ENCODE data around the gene MAGEB6.
"Not testable (repeated sequence)": the region's sequence is repeated elsewhere in the genome, so short reads cannot be mapped to it uniquely, and the experiment has no call there.

The MAGEB6 gene, protein sequence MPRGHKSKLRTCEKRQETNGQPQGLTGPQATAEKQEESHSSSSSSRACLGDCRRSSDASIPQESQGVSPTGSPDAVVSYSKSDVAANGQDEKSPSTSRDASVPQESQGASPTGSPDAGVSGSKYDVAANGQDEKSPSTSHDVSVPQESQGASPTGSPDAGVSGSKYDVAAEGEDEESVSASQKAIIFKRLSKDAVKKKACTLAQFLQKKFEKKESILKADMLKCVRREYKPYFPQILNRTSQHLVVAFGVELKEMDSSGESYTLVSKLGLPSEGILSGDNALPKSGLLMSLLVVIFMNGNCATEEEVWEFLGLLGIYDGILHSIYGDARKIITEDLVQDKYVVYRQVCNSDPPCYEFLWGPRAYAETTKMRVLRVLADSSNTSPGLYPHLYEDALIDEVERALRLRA

DNA sequence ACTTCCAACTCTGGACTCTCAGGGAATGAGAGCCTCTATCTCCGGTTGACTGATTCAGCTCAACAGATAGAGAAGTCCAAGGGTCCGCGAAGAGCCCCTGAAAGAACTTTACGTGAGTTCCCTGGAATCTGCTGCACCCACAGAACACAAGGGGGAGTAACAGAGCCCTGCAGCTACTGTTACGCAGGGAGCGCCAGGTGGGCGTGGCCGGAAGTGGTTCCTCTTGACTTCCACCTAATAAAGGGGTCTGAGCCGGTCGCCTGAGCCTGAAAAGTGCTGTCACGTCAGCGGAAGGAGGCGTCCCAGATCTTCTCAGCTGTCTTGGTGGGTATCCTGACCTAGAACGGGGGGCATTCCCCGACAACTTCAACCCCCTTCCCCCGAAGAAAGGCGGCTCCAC, at the start of gene MAGEB6:
TSS of gene MAGEB6 (plus strand) at position 237 of the 400 bp plus-strand sequence. CDS start 1,407 bp downstream, outside the sequence.
- DNase-seq, result no peak

DNA sequence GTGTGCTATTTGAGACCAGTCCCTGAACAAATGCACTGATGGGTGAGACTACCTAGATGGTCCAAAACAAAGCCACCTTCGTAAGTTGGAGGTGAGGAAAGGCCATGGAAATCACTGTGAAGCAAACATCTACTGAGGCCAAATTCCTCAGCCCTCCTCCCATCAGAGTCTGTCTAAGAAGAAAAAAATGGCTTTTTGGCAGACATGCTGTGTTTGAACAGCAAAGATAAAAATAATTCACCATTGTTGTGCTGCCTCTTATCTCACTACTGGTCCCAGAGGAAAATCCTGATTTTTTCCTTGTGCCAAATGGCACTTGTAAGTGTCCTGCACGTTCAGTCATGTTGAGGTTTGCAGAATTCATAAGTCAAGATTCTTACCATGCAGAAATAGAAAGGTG, 46.2 kb upstream of the MAGEB6 start:
- no peak for DNase-seq

DNA sequence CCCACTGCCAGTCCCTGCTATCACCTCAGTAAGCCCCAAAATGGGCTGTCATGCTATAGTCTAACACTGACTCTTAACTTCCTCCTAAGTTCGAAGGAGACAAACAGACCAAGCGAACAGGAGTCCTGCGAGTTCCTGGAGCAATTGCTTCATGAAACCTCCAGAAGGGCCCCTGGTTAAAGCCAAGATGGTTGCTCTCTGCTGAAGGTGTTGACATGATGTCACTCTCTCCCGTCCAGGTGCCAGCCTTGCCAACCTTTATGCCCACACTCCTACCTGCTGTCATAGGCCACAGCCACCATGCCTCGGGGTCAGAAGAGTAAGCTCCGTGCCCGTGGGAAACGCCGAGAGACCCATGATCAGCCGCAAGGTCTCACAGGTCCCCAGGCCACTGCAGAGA, 31.9 kb upstream of the MAGEB6 start, which contains the start of gene MAGEB6B:
TSS of gene MAGEB6B (plus strand) at position 301 of the 400 bp plus-strand sequence. CDS start at position 301, 0 bp downstream.
- no peak for DNase-seq

DNA sequence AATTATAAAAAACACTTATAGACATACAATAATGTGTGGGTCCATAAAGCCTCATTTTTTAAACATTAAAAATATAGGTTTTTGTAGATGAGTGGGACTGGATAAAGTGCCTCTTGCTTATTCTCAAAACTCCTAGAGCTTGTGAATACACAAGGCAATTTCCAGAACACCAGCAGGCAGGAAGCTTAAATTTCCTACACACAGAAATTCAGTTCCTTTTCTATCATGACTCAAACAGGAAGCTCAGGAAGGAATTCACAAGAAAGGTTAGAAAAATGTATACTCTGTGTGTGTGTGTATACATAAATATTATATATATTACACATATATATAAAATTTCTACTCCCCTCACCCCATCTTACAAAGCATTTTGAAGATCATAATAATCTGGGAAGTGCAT, 11.3 kb downstream of the MAGEB6 start:
- DNase-seq, result no peak

DNA sequence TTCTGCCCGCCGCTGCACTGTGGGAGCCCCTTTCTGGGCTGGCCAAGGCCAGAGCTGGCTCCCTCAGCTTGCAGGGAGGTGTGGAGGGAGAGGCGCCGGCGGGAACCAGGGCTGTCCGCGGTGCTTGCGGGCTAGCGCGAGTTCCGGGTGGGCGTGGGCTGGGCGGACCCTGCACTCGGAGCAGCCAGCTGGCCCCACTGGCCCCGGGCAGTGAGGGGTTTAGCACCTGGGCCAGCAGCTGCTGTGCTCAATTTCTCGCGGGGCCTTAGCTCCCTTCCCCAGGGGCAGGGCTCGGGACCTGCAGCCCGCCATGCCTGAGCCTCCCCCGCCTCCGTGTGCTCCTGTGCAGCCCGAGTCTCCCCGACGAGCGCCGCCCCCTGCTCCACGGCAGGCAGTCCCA, 12.5 kb downstream of the MAGEB6 start:
- DNase-seq, result not testable (repeated sequence)

DNA sequence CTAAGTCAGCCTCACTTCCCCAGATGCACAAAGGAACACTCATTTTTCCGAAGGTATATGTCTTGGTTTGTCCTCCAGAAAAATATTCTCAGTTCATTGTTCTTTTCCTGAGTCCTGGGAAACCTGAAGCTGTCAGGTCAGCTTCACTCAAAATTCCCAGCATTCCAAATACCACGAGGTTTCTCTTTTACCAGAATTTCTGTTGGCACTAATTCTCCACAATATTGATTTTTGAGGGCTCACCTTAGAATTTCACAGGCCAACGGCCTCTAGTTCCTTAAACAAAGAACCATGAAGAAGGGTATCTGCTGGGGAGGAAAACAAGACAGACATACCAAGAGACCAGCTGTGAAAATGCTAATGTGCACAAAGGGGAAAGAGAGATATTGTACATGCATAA, 15.8 kb downstream of the MAGEB6 start:
- DNase-seq, result no peak

DNA sequence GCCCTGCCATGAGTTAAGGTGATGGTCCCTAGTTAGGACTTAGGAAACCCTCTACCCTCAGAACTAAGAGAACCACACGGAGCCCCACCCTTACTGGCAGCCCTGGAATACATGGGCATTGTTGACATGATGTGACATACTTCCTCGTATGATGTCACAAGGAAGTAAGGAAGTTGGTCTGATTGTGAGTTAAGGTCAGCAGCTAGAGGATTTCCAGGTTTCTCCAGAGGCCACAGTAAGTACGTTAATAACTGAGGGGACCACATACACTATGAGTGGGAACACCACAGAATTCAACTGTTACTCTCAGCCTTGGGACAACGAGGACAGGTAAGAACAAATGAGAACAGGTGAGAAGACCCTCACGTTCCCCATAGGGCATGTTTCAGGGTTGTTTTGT, 23.6 kb downstream of the MAGEB6 start, which contains the start of gene MAGEB5:
TSS of gene MAGEB5 (plus strand) at position 301 of the 400 bp plus-strand sequence. CDS start 1,133 bp downstream, outside the sequence.
- DNase-seq, result no peak

DNA sequence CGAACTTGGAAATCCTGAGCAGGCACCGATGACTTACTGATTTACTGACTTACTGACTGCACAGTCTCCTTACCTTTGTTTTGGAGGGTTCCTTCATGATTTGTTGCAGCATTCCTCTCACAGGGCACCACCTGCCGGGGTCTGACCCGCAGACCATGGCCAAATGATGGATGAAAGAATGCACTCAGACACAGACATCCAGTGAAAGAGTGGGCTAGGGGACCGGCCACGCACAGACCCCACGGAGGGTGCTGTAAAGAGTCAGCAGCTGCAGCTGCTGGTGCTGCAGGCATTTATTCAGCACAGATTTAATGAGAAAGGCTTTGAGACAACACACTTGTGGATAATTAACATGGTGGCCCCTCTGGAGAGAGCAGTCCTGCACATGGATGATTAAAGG, 27.1 kb downstream of the MAGEB6 start:
- no peak for DNase-seq

DNA sequence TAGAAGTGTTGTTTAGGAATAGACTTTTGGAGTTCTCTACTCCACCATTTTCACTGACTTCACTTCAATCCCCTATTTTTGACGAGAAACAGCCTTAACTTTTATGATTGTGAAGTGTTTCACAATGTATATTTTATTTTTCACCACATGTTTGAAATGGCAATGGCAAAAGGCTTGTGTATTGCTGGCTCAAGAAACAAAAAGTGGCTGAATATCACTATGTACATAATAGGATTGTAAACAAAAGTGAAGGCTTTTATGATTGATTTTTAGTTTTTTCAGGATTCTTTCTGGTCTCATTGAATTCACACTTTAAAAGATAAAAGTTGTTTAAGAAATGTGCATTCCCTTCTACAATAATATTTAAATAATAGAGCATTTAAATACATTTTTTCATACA, 41.9 kb downstream of the MAGEB6 start:
- no peak for DNase-seq
